ENCODE results near the gene MYBPC1. TPM values are rescaled to one million over a fixed set of nuclear protein-coding genes. Genes with fewer than 3 reads are reported as not detected.

MYBPC1 gene
- total RNA-seq, 1 experiment from 2014 or later, result not detected

- no peak for TF ChIP-seq CTCF (conservative IDR thresholded peaks at IDR 0.05)
- H2BK20ac ChIP-seq (ENCODE audit: low read depth, low read length, poor library complexity, severe bottlenecking), result no peak overlapping the region
- H3K56ac ChIP-seq (ENCODE audit: insufficient read length, low read depth, low read length), result no peak overlapping the region
- no peak overlapping the region for H2BK5ac ChIP-seq (ENCODE audit: insufficient read length, low read length)
- Mint-ChIP-seq H3K9me3 (no peaks in the 10 kb centered on the region), H3K4me1 (peaks cover 3 to 6% of the 10 kb centered on the region in 2 experiments; a peak in 2 of 4 replicates), H3K4me3 (no peak overlapping the region), H3K36me3 (ENCODE audit: insufficient read depth in 1 of 3, low read depth in 3 of 3) (no peaks in the 10 kb centered on the region), H3K27ac (no peak overlapping the region), H3K27me3 (ENCODE audit: low read depth) (no peaks in the 10 kb centered on the region)
- no peak overlapping the region for H3K14ac ChIP-seq (ENCODE audit: insufficient read depth, low read length)
- H4K5ac ChIP-seq (ENCODE audit: insufficient read length, low read depth, low read length), result no peak overlapping the region
- no peak overlapping the region for H3K18ac ChIP-seq (ENCODE audit: insufficient read length, low read depth, low read length)
- no peak overlapping the region for H3T11ph ChIP-seq (ENCODE audit: low read length)
- no peaks in the 10 kb centered on the region for H3K23me2 ChIP-seq (ENCODE audit: insufficient read length, low read depth, low read length, poor library complexity, severe bottlenecking)
- no peak overlapping the region for H4K91ac ChIP-seq (ENCODE audit: insufficient read length, low read depth, low read length)
- no peak overlapping the region for H3K9ac ChIP-seq (ENCODE audit: extremely low read depth, insufficient read length, low read length)
- no peak overlapping the region for H2AK5ac ChIP-seq (ENCODE audit: insufficient read length, low read length)
- no peaks in the 10 kb centered on the region for H3K79me1 ChIP-seq (ENCODE audit: insufficient read depth, low read depth, low read length, poor library complexity, severe bottlenecking)
- H3K27ac ChIP-seq (ENCODE audit: insufficient read length, low read depth, low read length), result no peak overlapping the region
- no peak overlapping the region for H2BK12ac ChIP-seq (ENCODE audit: insufficient read length, low read depth, low read length)
- H3K9me3 ChIP-seq (ENCODE audit: control insufficient read depth, low read depth, low read length), result no peaks in the 10 kb centered on the region
- no peak overlapping the region for H2BK15ac ChIP-seq (ENCODE audit: low read depth, low read length)
- no peak overlapping the region for H3K4ac ChIP-seq (ENCODE audit: low read depth, low read length)
- no peak overlapping the region for H4K8ac ChIP-seq (replicated peaks; ENCODE audit: insufficient read length, low read depth, low read length)
- WGBS (ENCODE audit: extremely low coverage, insufficient read length, low lambda C conversion rate), result no CpG with 5 or more reads among the region's 1 CpG
- H3K23ac ChIP-seq (ENCODE audit: insufficient read length, low read depth, low read length), result no peak overlapping the region
- H3K4me2 ChIP-seq (ENCODE audit: insufficient read depth, insufficient read length, low read length), result no peak overlapping the region
- no peaks in the 10 kb centered on the region for H4K20me1 ChIP-seq (ENCODE audit: control insufficient read depth, insufficient read depth, insufficient read length)
- no peak overlapping the region for H2BK120ac ChIP-seq (ENCODE audit: low read depth, low read length, poor library complexity, severe bottlenecking)
- no peaks in the 10 kb centered on the region for H3K4me1 ChIP-seq (ENCODE audit: insufficient read depth, low read length)
- no peaks in the 10 kb centered on the region for H3K79me2 ChIP-seq (ENCODE audit: insufficient read depth, low read length)
- no peaks in the 10 kb centered on the region for H3K27me3 ChIP-seq (ENCODE audit: insufficient read depth, low read length)
- H2AFZ ChIP-seq (ENCODE audit: low read length), result no peak overlapping the region
- DNase-seq, result no peak
Measured at GRCh38 chr12:101573743-101574142, 21.0 kb upstream of the MYBPC1 start.
